Progenitor cell of endocrine pancreas (in vitro differentiated cells): ENCODE measurements around the gene CPED1. TPM values are rescaled to one million over a fixed set of nuclear protein-coding genes. Genes with fewer than 3 reads are reported as not detected.

Experiments
- DNase-seq: peaks from one replicate; pipeline ENCODE4 v3.0.0; 2021; ENCODE audit warnings: low spot score; ENCODE audit not compliant: unreplicated experiment
- H3K27ac Mint-ChIP-seq: 2 replicates; pipeline ENCODE4 v1.8.0; 2021; ENCODE audit warnings: mild to moderate bottlenecking, moderate library complexity, mixed read lengths
- H3K27me3 Mint-ChIP-seq: 2 replicates; pipeline ENCODE4 v1.8.0; 2021; ENCODE audit warnings: mixed read lengths
- H3K36me3 Mint-ChIP-seq: 2 replicates; pipeline ENCODE4 v1.8.0; 2022; ENCODE audit warnings: mixed read lengths; ENCODE audit not compliant: insufficient read depth
- H3K4me1 Mint-ChIP-seq: 2 replicates; pipeline ENCODE4 v1.8.0; 2021; ENCODE audit warnings: low read depth, mixed read lengths
- H3K4me3 Mint-ChIP-seq: 2 replicates; pipeline ENCODE4 v1.8.0; 2021; ENCODE audit warnings: low read depth, mild to moderate bottlenecking, moderate library complexity, mixed read lengths
- H3K9me3 Mint-ChIP-seq: 2 replicates; pipeline ENCODE4 v1.8.0; 2021; ENCODE audit warnings: low read depth, mixed read lengths
- total RNA-seq: library from RNA; stranded (reverse); gene quantifications from 2 replicates; pipeline ENCODE4 v1.2.1, GENCODE V29; 2021
- TF ChIP-seq, protein P1 (sequence below): fragments of 200-600 bp; sonication (generic); IDR thresholded peaks from one replicate; pipeline ENCODE4 v1.5.0; 2021; ENCODE audit warnings: antibody characterized with exemption, mild to moderate bottlenecking; ENCODE audit not compliant: unreplicated experiment

The CPED1 gene
- total RNA-seq, 1 donor from 2014 or later = 1.1 TPM

GRCh38 chr7:121080913-121081326 is 92.4 kb downstream of the CPED1 start:
- Mint-ChIP-seq H3K9me3 (no peaks in the 10 kb centered on the region), H3K27me3 (no peaks in the 10 kb centered on the region), H3K4me3 (no peak overlapping the region), H3K36me3 (no peaks in the 10 kb centered on the region), H3K27ac (no peak overlapping the region), H3K4me1 (no peaks in the 10 kb centered on the region)
- TF ChIP-seq, protein P1, sequence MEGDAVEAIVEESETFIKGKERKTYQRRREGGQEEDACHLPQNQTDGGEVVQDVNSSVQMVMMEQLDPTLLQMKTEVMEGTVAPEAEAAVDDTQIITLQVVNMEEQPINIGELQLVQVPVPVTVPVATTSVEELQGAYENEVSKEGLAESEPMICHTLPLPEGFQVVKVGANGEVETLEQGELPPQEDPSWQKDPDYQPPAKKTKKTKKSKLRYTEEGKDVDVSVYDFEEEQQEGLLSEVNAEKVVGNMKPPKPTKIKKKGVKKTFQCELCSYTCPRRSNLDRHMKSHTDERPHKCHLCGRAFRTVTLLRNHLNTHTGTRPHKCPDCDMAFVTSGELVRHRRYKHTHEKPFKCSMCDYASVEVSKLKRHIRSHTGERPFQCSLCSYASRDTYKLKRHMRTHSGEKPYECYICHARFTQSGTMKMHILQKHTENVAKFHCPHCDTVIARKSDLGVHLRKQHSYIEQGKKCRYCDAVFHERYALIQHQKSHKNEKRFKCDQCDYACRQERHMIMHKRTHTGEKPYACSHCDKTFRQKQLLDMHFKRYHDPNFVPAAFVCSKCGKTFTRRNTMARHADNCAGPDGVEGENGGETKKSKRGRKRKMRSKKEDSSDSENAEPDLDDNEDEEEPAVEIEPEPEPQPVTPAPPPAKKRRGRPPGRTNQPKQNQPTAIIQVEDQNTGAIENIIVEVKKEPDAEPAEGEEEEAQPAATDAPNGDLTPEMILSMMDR = no peak
- no peak for DNase-seq

DNA sequence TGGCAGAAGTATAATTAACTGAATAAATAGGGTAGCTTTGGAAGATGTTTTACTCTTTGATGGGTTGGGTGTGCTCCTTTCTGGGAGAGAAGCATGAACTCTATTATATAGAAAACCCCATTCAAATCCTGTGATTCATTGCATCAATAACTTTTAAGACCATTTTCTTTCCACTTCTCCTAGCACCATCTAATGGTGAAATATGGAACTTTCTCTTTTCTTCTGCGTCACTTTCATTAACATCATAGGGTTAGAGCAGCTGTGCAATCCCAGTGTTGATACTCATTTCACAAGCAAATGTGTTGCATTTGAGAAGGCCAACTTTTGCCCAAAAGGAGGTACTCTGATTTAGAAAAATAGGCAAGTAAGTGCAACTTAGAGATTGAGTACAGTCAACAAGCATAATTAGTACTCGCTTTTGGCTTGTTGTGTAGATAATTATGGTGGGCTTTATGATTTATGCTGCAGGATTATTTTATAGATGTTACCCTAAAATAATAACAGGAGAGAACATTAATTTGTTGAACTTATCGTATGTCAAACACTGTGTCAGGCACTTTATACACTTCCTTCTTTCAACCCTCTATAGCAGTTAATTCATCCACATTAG is 92.9 kb downstream of the CPED1 start:
- Mint-ChIP-seq H3K27me3 (no peaks in the 10 kb centered on the region), H3K4me3 (no peak overlapping the region), H3K4me1 (no peaks in the 10 kb centered on the region), H3K27ac (no peak overlapping the region), H3K9me3 (no peaks in the 10 kb centered on the region), H3K36me3 (no peaks in the 10 kb centered on the region)
- no peak for DNase-seq
- TF ChIP-seq, protein P1 = peak; percentile 74

- Mint-ChIP-seq H3K27ac (no peak overlapping the region), H3K9me3 (no peaks in the 10 kb centered on the region), H3K27me3 (no peaks in the 10 kb centered on the region), H3K4me1 (no peaks in the 10 kb centered on the region), H3K4me3 (no peak overlapping the region), H3K36me3 (no peaks in the 10 kb centered on the region)
- TF ChIP-seq, protein P1 = no peak
- DNase-seq = no peak
Observed at GRCh38 chr7:121082400-121083101, 94.0 kb downstream of the CPED1 start.

DNA sequence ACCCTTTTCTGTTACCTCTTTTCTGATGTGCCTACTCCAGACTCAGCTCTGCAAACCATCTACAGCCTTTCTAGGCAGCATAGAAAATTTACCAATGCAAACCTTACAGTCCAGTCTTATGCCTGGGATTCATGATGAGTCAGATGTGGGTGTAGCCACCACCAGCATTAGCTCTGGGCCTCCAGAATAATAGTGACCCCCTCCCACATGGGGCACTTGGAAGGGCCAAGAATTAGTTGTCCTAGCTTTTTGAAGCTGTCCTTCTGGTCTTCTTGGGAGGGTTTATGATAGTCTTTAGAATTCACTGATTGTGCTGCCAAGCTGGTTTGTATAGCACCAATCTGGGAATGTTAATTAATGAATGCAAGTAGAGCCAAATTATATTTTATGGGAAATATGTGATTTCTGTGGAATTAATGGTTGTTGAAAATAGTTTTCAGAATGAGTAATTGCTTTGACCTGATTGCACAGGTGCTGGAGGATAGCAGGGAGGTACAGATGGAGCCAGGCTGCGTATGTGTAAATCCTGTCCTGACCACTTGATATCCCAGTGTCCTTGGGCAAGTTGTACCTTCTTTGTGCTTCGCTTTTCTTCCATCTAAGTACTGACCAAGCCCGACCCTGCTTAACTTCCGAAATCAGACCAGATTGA is 94.8 kb downstream of the CPED1 start:
- Mint-ChIP-seq H3K4me3 (no peak overlapping the region), H3K36me3 (no peaks in the 10 kb centered on the region), H3K4me1 (no peaks in the 10 kb centered on the region), H3K27ac (no peak overlapping the region), H3K27me3 (no peaks in the 10 kb centered on the region), H3K9me3 (no peaks in the 10 kb centered on the region)
- no peak for DNase-seq
- TF ChIP-seq, protein P1 = no peak

DNA sequence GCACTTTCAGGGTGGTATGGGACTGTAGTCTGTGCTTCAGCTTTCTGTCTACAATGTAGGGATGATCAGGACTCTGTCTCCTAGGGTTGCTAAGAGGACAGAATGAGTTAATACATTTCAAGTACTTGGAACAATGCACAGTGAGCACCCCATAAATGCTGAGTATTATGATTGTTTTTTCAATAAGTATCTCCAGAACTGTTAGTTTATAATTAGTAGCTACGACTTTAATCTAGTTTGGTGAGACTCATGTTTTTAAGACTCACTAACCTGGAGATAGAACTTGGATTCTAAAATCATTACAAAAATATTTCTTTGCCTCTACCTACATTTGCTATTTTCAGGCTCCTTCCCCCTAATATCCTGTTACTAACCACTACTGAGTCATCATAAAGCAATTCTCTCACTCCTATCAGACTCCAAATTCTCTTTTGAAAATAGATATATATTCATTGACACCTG is 95.3 kb downstream of the CPED1 start:
- Mint-ChIP-seq H3K36me3 (no peaks in the 10 kb centered on the region), H3K27ac (no peak overlapping the region), H3K4me3 (no peak overlapping the region), H3K27me3 (no peaks in the 10 kb centered on the region), H3K4me1 (no peaks in the 10 kb centered on the region), H3K9me3 (no peaks in the 10 kb centered on the region)
- TF ChIP-seq, protein P1 = no peak
- no peak for DNase-seq
